ENCODE measurements around the gene RALGDS.

GRCh38 chr9:133161547-133161950 lies 40.5 kb upstream of the RALGDS start:
- no peak for TF ChIP-seq ZBTB11 (tag by site-specific recombination; conservative IDR thresholded peaks at IDR 0.05; ENCODE audit: low read depth)
- TF ChIP-seq ZNF629 (tag by site-specific recombination; IDR thresholded peaks at IDR 0.05), result no peak
- no peak for TF ChIP-seq CTCF (tag by site-specific recombination; IDR thresholded peaks at IDR 0.05)
- TF ChIP-seq ZNF501 (tag by site-specific recombination; IDR thresholded peaks at IDR 0.05), result no peak
- TF ChIP-seq HIC1 (tag by site-specific recombination; IDR thresholded peaks at IDR 0.05), result no peak
- TF ChIP-seq ZNF280D (tag by site-specific recombination; IDR thresholded peaks at IDR 0.05), result no peak
- TF ChIP-seq ZSCAN30 (tag by site-specific recombination; IDR thresholded peaks at IDR 0.05), result no peak
- no peak for TF ChIP-seq ZNF488 (tag by site-specific recombination; IDR thresholded peaks at IDR 0.05)
- TF ChIP-seq ZNF639 (tag by site-specific recombination; IDR thresholded peaks at IDR 0.05), result no peak
